HG03139 (cell line): ENCODE results near the gene GFI1.
"Not testable (repeated sequence)": the region's sequence is repeated elsewhere in the genome, so short reads cannot be mapped to it uniquely, and the experiment has no call there.

Experiments
- ATAC-seq: cut with Tn5 transposase; IDR thresholded peaks from one replicate; pipeline ENCODE4 v1.9.1; 2021; ENCODE audit not compliant: unreplicated experiment

The GFI1 gene

DNA sequence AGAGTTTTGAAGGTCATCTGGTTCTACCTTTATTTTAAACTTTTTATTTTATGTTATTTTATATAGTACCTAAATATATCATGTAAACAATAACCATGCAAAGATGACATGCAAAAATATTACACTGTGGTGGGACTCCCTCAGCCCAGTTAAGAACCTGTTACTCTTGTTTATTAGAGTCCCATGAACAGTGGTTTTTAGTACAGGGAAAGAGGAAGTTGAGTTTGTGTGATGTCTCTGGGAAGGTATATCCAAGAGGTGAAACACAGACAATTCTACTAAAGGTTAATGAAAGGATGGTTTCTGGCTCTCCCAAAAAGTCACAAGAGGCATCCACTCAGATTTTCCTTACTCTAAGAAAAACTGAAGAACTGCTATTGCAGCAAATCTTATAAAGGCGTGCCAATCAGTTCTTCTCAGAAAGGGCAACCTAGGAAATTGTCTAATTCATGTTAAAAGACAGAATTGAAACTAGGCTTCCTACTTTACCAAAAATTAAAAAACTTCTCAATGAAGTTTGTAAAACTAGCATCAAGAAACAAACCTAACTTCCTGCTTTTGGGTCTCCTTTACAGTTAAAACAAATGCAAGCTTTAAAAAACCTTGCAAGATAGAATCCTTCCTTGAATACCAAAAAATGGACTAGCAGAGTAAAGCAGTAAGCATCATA, 19.9 kb downstream of the GFI1 start:
- no peak for ATAC-seq

DNA sequence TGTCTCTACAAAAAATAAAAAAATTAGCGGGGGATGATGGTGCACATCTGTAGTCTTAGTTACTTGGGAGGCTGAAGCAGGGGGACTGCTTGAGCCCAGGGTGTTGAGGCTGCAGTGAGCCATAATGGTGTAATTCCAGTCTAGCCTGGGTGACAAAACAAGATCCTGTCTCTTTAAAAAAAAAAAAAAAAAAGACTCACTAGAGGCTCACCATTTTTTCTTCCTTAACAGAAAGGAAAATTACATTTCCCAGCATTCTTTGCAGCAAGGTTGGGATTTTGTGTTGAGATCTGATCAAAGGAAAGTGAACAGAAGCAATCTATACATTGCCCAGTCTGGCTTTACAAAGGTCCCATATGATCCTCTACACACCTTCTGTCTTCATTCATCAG, 21.5 kb downstream of the GFI1 start:
- ATAC-seq = no peak

DNA sequence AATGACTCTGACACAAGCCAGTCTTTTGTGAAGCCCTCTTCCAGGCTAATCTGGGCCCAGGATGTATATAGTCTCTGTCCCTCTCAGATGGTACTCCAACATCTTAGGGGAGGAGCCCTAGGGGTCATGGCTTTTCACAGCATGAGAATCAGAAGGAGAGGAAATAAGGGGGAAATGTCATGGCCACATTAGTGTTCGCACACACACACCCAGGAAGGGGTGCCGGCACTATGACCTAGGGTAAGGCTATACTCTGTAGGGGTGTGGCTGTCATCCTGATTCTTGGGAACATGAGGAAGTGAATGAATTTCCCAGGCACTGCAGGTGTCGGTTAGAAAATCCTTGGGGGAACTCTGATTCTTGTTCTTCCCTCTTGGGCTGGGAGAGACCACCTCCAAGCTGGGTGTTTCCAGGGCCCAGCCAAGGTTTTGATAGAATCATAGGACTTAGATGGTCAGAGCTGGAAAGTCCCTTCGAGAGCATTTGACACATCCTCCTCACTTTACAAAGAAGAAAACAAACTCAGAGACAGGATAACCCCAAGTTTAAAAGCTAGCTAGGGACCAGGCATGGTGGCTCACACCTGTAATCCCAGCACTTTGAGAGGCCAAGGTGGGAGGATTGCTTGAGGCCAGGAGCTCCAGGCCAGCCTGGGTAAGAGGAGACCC, 22.0 kb downstream of the GFI1 start:
- ATAC-seq = no peak

DNA sequence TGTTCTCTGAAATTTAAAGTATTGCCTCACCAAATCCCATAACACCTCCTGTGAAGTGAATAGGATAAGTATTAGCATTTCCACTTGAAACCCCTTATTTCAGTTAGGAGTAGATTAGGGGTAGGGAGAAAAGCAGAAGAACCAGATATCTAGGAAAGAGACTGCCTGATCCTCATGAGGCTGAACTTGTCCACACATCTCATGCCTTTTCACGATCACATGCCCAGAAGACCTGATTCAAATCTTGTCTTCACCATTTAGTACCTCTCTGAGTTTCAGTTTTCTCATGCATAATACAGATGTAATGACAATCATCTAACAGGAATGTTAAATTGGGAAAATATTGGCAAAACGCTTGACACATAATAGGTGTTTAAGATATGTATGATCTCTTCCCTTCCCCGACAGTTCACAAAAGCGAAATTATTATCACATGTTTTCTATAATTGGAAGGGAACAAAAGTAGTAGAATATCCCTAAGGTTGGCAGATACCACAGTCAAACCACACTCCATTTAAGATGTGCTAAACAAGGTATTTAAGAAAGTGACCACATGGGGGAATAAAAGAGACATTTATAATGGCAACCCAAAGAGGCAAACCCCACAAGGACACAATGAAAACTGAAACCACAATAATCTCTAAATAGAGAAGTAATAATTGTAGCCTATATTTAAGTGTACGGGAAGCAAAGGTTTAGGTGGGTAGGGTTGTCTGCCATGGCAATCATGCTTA, 25.2 kb downstream of the GFI1 start:
- peak; percentile 63 for ATAC-seq

DNA sequence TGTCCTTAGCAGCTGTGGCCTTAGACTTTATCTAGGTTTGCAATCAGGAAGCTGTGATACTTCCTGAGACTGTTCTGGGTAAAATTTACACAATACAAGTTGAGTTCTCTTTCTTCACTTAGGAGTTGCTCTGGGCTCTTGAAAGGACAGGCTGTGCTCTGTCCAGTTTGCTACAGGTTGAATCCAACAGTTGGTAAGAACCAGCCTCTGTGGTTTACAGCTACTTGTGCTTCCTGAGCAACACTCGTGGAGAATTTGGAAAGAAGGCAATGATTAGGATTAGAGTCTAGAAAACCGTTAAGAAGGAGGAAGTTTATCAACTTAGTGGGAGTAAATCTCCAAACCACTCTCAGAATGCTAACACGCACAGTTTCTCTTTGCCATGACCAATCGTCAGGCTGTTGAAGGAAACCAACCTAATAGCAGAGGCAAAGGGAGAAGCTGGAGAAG, 26.8 kb downstream of the GFI1 start:
- ATAC-seq = no peak

DNA sequence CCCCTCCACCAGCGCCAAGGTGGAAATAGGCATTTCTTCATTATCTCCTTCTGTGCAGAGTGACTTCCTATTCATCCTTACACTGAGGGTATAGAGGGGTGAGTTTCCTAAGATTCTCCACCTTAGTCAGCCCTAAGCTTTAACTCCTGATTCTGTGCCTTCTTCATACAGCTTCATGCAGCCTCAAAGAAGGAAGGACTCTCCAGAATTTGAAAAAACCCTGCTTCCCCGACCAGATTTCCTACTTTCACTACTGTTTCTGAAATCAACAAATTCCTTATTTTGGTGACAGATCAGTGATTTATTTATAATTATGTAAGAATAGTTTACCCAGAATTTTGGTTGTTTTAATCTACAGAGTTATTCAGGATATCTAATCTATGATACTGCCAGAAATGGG, 28.6 kb downstream of the GFI1 start:
- ATAC-seq = no peak

DNA sequence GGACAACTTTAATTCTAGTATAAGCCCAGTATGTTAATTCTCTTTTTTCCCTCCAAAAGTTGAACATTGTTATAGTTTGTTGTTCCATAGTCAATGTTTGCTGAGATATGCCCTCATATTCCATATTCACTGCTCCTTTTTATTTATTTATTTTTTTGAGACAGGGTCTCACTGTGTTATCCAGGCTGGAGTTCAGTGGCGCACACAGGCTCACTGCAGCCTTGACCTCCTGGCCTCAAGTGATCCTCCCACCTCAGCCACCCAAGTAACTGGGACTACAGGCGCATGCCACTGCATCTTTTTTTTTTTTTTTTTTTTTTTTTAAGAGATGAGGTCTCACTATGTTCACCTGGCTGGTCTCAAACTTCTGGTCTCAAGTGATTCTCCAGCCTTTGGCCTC, 38.7 kb downstream of the GFI1 start:
- ATAC-seq = no peak

DNA sequence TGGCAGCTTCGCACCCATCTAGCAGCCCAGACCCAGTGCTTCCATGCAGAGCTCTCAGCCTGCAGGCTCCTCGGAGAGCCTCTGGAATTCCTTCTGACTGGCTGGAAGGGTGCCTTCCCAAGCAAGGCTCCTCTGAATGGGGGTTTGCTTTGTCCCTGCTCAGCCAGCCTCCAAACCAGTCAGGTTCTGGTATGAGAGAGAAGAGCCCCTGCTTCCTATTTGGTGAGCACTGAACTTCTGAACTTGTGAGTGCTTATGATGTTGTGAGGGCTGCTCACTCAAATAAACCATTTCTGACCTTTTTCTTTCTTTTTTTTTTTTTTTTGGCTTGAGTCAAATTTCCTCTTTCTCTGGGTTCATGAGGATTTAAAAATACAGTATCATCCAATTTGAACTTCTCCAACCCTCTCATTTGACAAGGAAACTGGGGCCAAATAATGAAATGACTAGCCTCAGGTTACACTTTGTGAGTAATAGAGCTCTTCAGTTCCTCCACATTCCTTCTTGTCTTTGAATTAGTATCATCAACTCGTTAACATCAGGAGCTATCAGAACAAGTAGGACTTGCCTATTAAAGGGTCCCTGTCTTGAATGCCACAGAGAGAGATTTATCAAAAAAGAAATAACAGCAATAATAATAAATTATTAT, 39.6 kb downstream of the GFI1 start:
- ATAC-seq = no peak

DNA sequence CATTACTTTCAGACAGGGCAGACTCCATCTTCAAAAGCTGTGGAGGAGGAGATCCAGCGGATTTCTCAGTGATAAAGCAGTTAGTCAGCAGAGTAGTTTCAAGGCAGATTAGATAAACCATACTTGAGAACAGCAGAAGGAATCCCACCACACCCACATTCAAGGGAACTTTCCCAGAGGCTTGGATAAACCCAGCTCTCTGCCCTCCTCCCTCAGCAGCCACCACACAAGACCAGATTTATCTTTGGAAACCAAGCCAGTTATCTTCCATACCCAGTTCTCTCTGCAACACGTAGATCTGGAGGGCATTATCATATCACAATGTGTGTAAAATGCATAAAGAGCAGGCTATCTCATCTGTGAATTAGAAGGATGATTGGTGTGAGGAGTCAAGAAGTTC, 40.2 kb downstream of the GFI1 start:
- no peak for ATAC-seq

DNA sequence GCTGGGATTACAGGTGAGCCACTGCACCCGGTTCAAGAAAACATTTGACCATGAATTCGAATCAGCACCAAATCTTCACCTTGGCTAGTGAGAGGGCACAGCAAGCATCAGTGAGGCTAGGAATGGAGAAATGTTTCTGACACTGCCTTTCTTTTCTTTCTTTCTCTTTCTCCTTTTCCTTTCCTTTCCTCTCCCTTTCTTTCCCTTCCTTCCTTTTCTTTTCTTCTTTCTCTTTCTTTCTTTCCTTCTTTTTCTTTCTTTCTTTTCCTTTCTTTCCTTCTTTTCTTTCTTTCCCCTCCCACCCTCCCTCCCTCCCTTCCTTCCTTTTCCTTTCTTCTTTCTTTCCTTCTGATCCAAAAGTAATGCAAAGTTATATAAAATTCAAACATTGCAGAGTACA, 40.9 kb downstream of the GFI1 start:
- no peak for ATAC-seq

DNA sequence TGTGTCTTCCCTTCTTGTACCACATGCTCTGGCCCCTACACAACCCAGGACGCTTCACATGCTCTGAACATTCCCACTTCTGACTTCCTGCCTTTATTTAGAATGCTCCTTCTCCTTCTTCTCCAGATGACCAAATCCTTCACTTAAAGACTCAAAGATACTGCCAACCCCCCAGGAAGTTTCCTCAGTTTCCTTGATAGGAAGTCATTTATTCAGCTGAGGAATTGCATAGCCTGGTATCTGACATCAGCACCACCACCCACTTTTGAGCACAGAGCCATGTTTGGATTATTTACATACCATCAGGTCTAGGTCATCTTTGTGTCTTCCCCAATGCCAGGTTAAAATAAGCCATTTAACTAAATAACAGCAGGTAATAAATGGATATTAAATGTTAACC, 42.4 kb downstream of the GFI1 start:
- ATAC-seq = no peak

DNA sequence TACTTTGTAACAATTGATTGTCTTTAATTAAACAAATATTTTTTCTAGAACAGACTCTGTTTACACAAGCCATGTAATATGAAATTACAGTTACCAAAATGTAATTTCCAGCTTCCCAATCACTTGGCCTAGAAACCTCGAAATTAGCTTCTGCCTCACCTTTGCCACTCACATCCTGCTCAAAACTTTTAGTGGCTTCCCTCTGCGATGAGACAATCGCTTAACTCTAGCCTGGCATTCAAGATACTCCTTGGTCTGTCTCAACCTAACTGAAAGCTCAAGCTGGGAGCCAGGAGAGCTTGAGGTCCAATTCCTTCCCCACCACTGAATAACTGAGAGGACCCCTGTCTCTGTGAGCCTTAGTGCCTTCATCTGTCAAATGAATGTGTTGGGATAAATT, 42.8 kb downstream of the GFI1 start:
- no peak for ATAC-seq

DNA sequence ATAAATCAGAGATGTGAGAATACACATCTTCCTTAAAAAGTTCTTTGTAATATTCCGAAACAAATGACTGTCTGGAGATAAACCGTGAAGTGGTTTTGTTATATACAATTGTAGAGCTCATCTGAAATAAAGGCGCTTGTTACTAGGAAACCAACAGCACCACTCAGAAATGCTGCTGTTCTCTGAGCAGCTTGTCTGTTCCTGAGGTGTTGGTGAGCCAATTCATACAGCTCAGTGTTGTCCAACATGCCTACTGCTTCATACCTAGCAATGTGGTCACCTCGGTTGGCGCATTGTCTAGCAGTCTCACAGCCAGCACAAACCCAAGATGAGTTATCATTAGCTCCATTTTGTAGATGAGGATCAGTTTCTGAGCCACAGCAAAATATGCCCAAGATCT, 44.4 kb downstream of the GFI1 start:
- no peak for ATAC-seq

DNA sequence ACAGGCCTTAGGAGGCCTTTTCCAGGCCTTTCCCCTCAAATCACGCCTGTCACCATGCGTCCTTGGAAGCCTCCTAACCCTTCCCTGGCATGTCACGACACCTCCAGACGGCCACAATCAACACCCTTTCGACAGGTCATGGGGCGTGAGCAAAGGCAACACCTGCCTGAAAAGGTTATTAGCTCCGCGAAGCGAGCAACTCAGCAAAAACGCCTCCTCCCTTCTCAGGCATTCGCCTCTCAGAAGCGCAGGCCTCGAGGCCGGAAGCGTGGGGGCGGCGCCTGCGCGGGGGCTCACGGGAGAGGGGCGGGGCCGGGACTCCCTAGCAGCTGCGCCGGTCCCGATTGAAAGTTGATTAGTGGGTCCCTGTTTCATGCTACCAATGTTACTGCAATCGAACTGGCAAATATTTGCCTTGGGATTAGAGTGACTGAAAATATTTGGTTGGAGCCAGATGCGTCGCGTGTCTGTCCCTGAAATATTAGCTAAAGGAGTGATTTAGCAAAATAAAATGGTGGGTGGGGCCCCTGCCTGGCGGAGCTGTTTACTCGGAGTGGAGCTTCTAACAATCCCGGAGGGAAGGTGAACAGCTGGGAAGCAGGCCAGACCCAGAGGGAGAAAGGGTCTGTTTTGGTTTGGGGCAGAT, 44.9 kb downstream of the GFI1 start:
- no peak for ATAC-seq

DNA sequence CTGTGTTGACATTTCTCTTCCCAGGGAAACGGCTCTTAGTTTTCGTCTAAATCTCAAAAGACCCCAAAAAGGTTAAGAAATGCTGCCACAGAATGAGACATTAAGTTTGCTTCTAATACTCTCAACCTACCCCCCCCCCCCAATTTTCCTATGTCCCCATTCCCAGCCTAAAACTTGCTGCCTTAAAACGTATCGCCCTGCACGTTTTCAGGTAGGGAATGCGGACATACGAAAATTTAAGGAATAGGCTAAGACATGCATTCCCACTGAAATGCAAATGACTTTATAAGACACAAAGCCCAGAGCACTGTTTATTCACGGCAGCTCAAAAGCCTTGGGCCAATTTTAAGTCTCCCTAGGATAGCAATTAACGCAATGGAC, 45.4 kb downstream of the GFI1 start:
- ATAC-seq = no peak

DNA sequence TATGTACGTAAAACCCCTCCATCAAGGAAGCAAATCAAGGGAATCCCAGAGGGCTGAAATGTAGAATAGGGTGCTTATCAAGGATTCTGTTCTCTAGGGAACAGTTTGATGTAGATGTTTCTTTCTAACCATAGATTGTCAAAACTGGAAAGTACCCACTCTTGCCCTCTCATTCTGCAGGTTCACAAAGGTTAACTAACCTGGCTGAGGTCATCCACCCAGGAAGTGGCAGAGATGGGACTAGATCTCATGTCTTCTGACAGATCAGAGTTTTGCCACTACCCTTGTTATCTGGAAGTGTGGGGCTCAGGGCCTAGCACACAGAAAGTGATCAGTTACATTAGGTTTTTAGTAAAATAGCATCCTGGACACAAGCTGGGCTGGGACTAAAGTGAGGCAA, 47.4 kb downstream of the GFI1 start:
- no peak for ATAC-seq

DNA sequence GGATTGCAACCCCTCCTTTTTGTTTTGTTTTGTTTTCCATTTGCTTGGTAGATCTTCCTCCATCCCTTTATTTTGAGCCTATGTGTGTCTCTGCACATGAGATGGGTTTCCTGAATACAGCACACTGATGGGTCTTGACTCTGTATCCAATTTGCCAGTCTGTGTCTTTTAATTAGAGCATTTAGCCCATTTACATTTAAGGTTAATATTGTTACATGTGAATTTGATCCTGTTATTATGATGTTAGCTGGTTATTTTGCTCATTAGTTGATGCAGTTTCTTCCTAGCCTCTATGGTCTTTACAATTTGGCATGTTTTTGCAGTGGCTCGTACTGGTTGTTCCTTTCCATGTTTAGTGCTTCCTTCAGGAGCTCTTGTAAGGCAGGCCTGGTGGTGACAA, 52.2 kb downstream of the GFI1 start:
- not testable (repeated sequence) for ATAC-seq

DNA sequence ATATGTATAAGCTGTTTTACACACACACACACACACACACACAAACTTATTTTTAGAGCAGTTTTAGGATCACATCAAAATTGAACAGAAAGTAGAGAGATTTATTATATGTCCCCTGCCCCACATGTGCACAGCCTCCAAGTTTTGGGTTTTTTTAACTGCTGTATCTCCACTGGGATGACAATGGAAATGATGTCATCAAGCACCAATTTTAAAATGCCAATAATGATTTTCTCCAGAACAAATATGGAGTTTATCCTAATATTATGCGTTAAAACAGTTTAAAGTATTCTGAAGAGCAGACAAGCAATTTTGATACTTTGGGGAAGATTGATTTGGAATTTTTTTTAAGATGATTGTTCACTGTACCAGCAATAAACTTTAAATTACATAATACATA, 56.7 kb downstream of the GFI1 start:
- ATAC-seq = no peak

DNA sequence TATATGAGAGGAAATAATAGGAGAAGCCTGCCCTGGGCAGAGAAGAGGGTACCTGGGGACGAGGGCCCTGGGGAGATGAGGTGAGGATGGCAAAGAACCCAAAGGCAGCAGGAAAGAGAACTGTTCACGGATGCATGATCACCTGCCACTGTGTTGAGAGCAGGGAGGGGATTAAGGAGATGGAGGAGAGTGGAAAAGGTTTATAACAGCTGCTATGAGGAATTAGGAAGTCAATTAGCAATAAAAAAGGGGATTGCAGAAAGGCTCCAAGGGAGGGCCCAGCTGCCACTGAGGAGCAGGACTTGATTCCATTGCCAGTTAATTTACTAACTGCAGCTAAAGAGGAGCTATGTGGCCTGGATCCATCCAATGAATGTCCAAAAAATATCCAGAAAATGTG, 61.1 kb downstream of the GFI1 start:
- no peak for ATAC-seq
